Kidney capillary endothelial cell (primary cell): ENCODE results near the gene NOD2.

ENCODE experiments used
- DNase-seq: peaks from one replicate; pipeline ENCODE4 v3.0.0-alpha.2; 2018; ENCODE audit warnings: low spot score

The NOD2 gene

GRCh38 chr16:50670476-50670875 lies 22.9 kb upstream of the NOD2 start:
- no peak for DNase-seq

GRCh38 chr16:50671644-50672260 lies 21.7 kb upstream of the NOD2 start:
- DNase-seq: no peak

- no peak for DNase-seq
Measured at GRCh38 chr16:50673496-50674275, 19.7 kb upstream of the NOD2 start.

GRCh38 chr16:50674831-50675230 lies 18.6 kb upstream of the NOD2 start:
- DNase-seq: no peak

GRCh38 chr16:50675686-50676610 lies 17.5 kb upstream of the NOD2 start:
- no peak for DNase-seq

- no peak for DNase-seq
Measured at GRCh38 chr16:50676684-50677225, 16.7 kb upstream of the NOD2 start.

- no peak for DNase-seq
Measured at GRCh38 chr16:50677351-50677750, 16.1 kb upstream of the NOD2 start.

- no peak for DNase-seq
Measured at GRCh38 chr16:50678531-50678930, 14.9 kb upstream of the NOD2 start.

- DNase-seq: no peak
Measured at GRCh38 chr16:50679266-50679665, 14.1 kb upstream of the NOD2 start.

- no peak for DNase-seq
Measured at GRCh38 chr16:50679676-50680555, 13.5 kb upstream of the NOD2 start.

- DNase-seq: no peak
Measured at GRCh38 chr16:50680556-50680893, 12.9 kb upstream of the NOD2 start.

GRCh38 chr16:50681021-50681885 lies 12.2 kb upstream of the NOD2 start, which contains the start of gene SNX20:
Gene SNX20, minus strand, starts transcription at chr16:50681312. Its CDS starts 3,786 bp downstream, at chr16:50677526.
- no peak for DNase-seq

GRCh38 chr16:50683689-50684374 lies 9.6 kb upstream of the NOD2 start:
- DNase-seq: no peak

GRCh38 chr16:50684823-50685461 lies 8.5 kb upstream of the NOD2 start:
- no peak for DNase-seq

- DNase-seq: no peak
Measured at GRCh38 chr16:50685462-50686063, 7.8 kb upstream of the NOD2 start.

- DNase-seq: no peak
Measured at GRCh38 chr16:50688083-50688482, 5.3 kb upstream of the NOD2 start.

GRCh38 chr16:50688867-50689266 lies 4.5 kb upstream of the NOD2 start:
- no peak for DNase-seq

GRCh38 chr16:50690177-50690576 lies 3.2 kb upstream of the NOD2 start:
- no peak for DNase-seq

GRCh38 chr16:50692644-50692998 lies 785 bp upstream of the NOD2 start:
- DNase-seq: no peak
